Activated T-cell treated with anti-CD3 and anti-CD28 coated beads, Interleukin-2, amount 50 U/mL, for 4 hours (primary cell): ENCODE data around the gene LAMA1. TPM values are rescaled to one million over a fixed set of nuclear protein-coding genes. Genes with fewer than 3 reads are reported as not detected.
A peak's percentile ranks its signal among the peaks of the same experiment; 100 is the strongest.

ENCODE experiments used
- ATAC-seq, 2 donors: fragments of 200-7000 bp; cut with Tn5 transposase; one replicate each; pipeline ENCODE4 v1.10.0; 2021
- DNase-seq: peaks from one replicate; pipeline ENCODE4 v3.0.0-alpha.2; 2020
- H3K27me3 Mint-ChIP-seq: one replicate; pipeline ENCODE4 v1.8.0; 2021; ENCODE audit warnings: low read depth, mixed read lengths
- H3K36me3 Mint-ChIP-seq: one replicate; pipeline ENCODE4 v1.8.0; 2022; ENCODE audit warnings: mixed read lengths; ENCODE audit not compliant: insufficient read depth
- H3K4me1 Mint-ChIP-seq: one replicate; pipeline ENCODE4 v1.8.0; 2021; ENCODE audit warnings: low read depth, mixed read lengths
- H3K4me3 Mint-ChIP-seq: one replicate; pipeline ENCODE4 v1.8.0; 2021; ENCODE audit warnings: mild to moderate bottlenecking, moderate library complexity, mixed read lengths
- H3K9me3 Mint-ChIP-seq: one replicate; pipeline ENCODE4 v1.8.0; 2021; ENCODE audit warnings: mixed read lengths
- total RNA-seq, 3 donors: library from RNA; stranded (reverse); gene quantifications; one replicate each; pipeline ENCODE4 v1.2.1, GENCODE V29; 2021

LAMA1 gene
- total RNA-seq, 3 donors from 2014 or later, result 0.05 to 0.08 (median 0.05) TPM

GRCh38 chr18:7049951-7050350 lies 67.6 kb downstream of the LAMA1 start:
- ATAC-seq (no peak), DNase-seq (no peak)
- H3K4me3 Mint-ChIP-seq, result no peak overlapping the region
- no peaks in the 10 kb centered on the region for H3K4me1 Mint-ChIP-seq
- H3K36me3 Mint-ChIP-seq, result no peaks in the 10 kb centered on the region
- H3K9me3 Mint-ChIP-seq, result no peaks in the 10 kb centered on the region
- no peaks in the 10 kb centered on the region for H3K27me3 Mint-ChIP-seq

DNA sequence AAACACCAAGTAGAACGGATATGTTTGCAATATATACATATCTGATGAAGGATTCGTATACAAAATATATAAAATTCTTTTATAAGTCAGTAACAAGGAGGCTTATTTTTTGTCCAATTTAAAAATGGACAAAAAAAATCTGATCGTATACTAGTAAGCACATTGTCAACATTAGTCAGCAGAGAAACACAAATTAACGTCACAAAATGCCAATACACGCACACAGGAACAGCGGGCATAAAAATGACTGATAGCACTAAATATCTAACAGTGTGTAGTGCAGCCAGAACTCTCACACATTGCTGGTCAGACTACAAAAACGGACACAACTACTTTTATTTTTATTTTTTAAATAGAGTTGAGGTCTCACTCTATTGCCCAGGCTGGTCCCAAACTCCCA lies 69.5 kb downstream of the LAMA1 start:
- DNase-seq (no peak), ATAC-seq (no peak)
- Mint-ChIP-seq H3K27me3 (no peaks in the 10 kb centered on the region), H3K9me3 (no peaks in the 10 kb centered on the region), H3K4me3 (no peak overlapping the region), H3K36me3 (no peaks in the 10 kb centered on the region), H3K4me1 (no peaks in the 10 kb centered on the region)

- ATAC-seq, result no peak
Observed at GRCh38 chr18:7047336-7047735, 70.3 kb downstream of the LAMA1 start.

DNA sequence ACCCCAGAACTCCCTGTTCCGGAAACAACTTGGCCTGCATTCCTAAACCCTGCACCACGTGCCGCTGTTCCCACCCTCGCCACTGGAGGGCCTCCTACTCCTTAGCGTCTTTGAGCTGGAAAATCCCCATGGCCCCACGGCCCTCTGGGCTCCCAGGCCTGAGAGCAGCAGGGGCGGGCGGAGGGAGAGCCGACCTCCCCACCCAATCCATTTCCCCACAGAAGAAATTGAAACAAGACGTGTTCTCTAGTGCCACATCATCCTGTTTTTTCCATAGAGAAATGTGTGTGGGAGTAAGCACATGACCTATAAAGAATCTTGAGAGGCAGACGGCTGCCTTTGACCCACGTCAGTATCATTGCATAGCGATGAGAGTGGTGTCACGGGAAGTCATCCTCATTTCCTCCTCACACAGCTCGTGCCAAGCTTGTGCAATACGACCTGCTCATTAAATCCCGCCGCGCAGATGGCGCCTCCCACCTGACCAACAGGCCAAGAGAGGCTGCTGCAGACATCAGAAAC lies 79.2 kb downstream of the LAMA1 start:
- Mint-ChIP-seq H3K4me3 (no peak overlapping the region), H3K9me3 (peaks cover 4% of the 10 kb centered on the region), H3K36me3 (no peaks in the 10 kb centered on the region), H3K4me1 (no peaks in the 10 kb centered on the region), H3K27me3 (no peaks in the 10 kb centered on the region)
- DNase-seq (no peak), ATAC-seq (peak in 1 of 2 donors; percentile 14)

More at GRCh38 chr18:7047336-7047735, 70.3 kb downstream of the LAMA1 start:
- Mint-ChIP-seq H3K4me1 (no peaks in the 10 kb centered on the region), H3K9me3 (no peaks in the 10 kb centered on the region), H3K36me3 (no peaks in the 10 kb centered on the region), H3K27me3 (no peaks in the 10 kb centered on the region), H3K4me3 (no peak overlapping the region)
- no peak for DNase-seq

- no peak for ATAC-seq
- H3K4me3 Mint-ChIP-seq, result no peak overlapping the region
- H3K27me3 Mint-ChIP-seq, result no peaks in the 10 kb centered on the region
- peaks cover 4% of the 10 kb centered on the region for H3K9me3 Mint-ChIP-seq
- H3K36me3 Mint-ChIP-seq, result no peaks in the 10 kb centered on the region
- no peaks in the 10 kb centered on the region for H3K4me1 Mint-ChIP-seq
- DNase-seq, result no peak
Observed at GRCh38 chr18:7037470-7037869, 80.1 kb downstream of the LAMA1 start.

DNA sequence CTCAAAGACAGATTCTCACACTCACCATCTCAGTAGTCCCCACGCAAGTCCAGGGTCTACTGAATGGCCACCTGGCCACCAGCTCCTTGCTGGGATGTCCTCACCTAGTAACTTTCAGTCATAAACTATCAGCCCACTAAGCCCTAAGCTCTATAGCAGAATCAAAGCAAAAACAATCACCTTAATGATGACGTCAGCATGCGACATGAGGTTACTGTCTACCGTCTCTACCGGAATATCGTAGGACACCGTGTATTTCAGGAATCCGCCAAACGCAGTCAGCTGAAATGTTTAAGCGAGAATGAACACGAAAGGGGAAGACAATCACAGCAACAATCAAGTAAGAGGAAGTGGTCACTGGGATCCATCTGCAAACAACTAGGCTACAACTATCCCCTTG lies 81.8 kb downstream of the LAMA1 start:
- H3K27me3 Mint-ChIP-seq, result no peaks in the 10 kb centered on the region
- H3K4me3 Mint-ChIP-seq, result no peak overlapping the region
- peaks cover 4% of the 10 kb centered on the region for H3K9me3 Mint-ChIP-seq
- no peaks in the 10 kb centered on the region for H3K4me1 Mint-ChIP-seq
- DNase-seq (no peak), ATAC-seq (no peak)
- no peaks in the 10 kb centered on the region for H3K36me3 Mint-ChIP-seq

DNA sequence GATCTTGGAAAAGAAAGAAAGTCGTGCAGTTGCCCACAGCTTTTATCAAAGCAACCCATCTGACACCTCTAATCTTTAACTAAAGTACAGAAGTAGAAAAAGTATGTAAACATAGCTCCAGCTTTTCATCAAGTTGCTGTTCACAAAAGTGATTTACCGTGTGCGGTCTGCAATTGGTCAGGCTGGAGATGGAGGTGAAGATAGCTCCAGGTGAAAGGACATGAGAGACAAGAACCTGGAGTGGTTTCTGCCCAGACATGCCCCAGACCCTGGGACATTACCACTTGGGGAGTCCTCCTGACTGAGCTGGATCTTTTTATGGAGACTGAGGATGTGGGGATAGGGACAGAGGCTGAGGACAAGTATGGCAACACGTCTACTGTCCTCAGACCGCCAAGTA lies 82.7 kb downstream of the LAMA1 start:
- Mint-ChIP-seq H3K4me1 (no peaks in the 10 kb centered on the region), H3K36me3 (no peaks in the 10 kb centered on the region), H3K27me3 (no peaks in the 10 kb centered on the region), H3K9me3 (peaks cover 4% of the 10 kb centered on the region), H3K4me3 (no peak overlapping the region)
- ATAC-seq (no peak), DNase-seq (no peak)

DNA sequence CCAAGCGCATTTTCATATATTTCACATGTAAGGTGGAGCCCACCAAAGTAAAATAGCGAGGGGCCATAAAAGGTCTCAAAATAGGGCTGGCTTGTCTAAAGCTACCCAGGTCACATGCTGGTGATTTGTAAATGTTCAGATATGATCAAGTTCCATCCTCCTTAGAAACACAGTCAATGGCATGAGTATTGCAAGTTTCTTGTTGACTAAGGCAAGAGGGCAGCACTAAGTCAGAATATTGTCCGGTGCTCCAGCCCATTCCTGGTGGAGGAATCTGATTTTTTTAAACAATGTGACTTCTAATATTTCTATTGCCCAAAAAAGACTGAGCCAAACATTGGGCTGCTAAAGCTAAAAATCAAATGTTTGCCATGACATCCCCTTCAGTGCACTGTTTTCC lies 85.1 kb downstream of the LAMA1 start:
- H3K9me3 Mint-ChIP-seq, result peaks cover 4% of the 10 kb centered on the region
- DNase-seq, result no peak
- no peaks in the 10 kb centered on the region for H3K36me3 Mint-ChIP-seq
- ATAC-seq, result no peak
- no peaks in the 10 kb centered on the region for H3K27me3 Mint-ChIP-seq
- H3K4me1 Mint-ChIP-seq, result no peaks in the 10 kb centered on the region
- no peak overlapping the region for H3K4me3 Mint-ChIP-seq

GRCh38 chr18:7028625-7029024 lies 89.0 kb downstream of the LAMA1 start:
- H3K4me1 Mint-ChIP-seq, result no peaks in the 10 kb centered on the region
- DNase-seq (no peak), ATAC-seq (no peak)
- H3K27me3 Mint-ChIP-seq, result no peaks in the 10 kb centered on the region
- H3K9me3 Mint-ChIP-seq, result no peaks in the 10 kb centered on the region
- no peak overlapping the region for H3K4me3 Mint-ChIP-seq
- H3K36me3 Mint-ChIP-seq, result no peaks in the 10 kb centered on the region

GRCh38 chr18:7025194-7025593 lies 92.4 kb downstream of the LAMA1 start:
- no peaks in the 10 kb centered on the region for H3K36me3 Mint-ChIP-seq
- DNase-seq (no peak), ATAC-seq (no peak)
- H3K9me3 Mint-ChIP-seq, result peaks cover 3% of the 10 kb centered on the region
- H3K4me1 Mint-ChIP-seq, result no peaks in the 10 kb centered on the region
- no peaks in the 10 kb centered on the region for H3K27me3 Mint-ChIP-seq
- peak overlapping the region; percentile 16 for H3K4me3 Mint-ChIP-seq

DNA sequence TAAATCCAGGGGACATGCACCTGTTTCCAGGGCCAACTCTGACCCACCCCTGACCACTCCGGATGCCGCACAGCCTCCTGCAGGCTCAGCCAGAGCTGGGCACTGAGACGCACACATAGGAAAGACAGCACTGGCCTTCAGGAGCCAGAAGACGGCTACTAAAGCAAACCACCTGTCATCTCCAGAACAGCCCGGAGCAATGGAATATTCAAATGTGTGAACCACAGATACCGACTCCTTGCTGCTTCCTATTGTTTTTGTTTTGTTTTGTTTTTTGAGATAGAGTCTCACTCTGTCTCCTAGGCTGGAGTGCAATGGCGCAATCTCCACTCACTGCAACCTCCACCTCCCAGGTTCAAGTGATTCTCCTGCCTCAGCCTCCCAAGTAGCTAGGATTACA lies 94.0 kb downstream of the LAMA1 start:
- Mint-ChIP-seq H3K4me1 (no peaks in the 10 kb centered on the region), H3K4me3 (no peak overlapping the region), H3K36me3 (no peaks in the 10 kb centered on the region), H3K9me3 (peaks cover 3% of the 10 kb centered on the region), H3K27me3 (no peaks in the 10 kb centered on the region)
- ATAC-seq, result no peak
- DNase-seq, result no peak

DNA sequence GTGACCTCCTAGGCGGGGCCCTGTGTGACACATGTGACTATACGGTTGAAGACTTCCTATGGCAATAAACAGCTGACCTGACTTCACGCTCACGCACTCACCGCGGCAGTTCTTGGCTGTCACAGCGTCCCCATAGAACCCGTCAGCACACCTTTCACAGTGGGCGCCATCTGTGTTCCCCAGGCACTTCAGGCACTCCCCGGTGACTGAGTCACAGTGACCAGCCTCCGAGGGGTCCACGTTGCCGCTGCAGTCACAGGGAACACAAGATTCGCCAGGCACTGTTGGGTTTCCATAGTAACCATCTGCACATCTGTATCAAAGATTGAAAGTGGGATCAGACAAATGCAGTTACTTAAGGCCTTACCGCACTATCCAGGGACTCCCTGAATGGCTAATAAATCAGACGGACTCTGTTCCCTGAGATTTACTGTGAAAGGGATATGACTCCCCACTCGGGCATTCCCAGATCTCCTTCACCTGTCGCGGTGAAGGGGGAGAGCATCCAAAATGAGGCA lies 94.5 kb downstream of the LAMA1 start:
- DNase-seq (no peak), ATAC-seq (no peak)
- H3K4me1 Mint-ChIP-seq, result no peaks in the 10 kb centered on the region
- no peaks in the 10 kb centered on the region for H3K36me3 Mint-ChIP-seq
- H3K9me3 Mint-ChIP-seq, result peaks cover 3% of the 10 kb centered on the region
- H3K4me3 Mint-ChIP-seq, result no peak overlapping the region
- no peaks in the 10 kb centered on the region for H3K27me3 Mint-ChIP-seq

GRCh38 chr18:7021994-7022840 lies 95.4 kb downstream of the LAMA1 start:
- no peaks in the 10 kb centered on the region for H3K27me3 Mint-ChIP-seq
- no peak for ATAC-seq

GRCh38 chr18:7020995-7021777 lies 96.4 kb downstream of the LAMA1 start:
- peaks cover 3% of the 10 kb centered on the region for H3K9me3 Mint-ChIP-seq
- DNase-seq (no peak), ATAC-seq (no peak)
- no peaks in the 10 kb centered on the region for H3K4me1 Mint-ChIP-seq
- H3K36me3 Mint-ChIP-seq, result no peaks in the 10 kb centered on the region
- H3K27me3 Mint-ChIP-seq, result no peaks in the 10 kb centered on the region
- H3K4me3 Mint-ChIP-seq, result no peak overlapping the region

More at GRCh38 chr18:7021994-7022840, 95.4 kb downstream of the LAMA1 start:
- Mint-ChIP-seq H3K4me3 (no peak overlapping the region), H3K4me1 (no peaks in the 10 kb centered on the region), H3K36me3 (no peaks in the 10 kb centered on the region), H3K9me3 (peaks cover 3% of the 10 kb centered on the region)
- no peak for DNase-seq
